Stimulated activated CD4-positive, alpha-beta T cell treated with anti-CD3 and anti-CD28 coated beads, Interleukin-15, amount 100 ng/mL, for 1 hour (primary cell): ENCODE data around the gene C3orf70.

Experiments used
- DNase-seq, 2 donors: peaks; one replicate each; pipeline ENCODE4 v3.0.0-alpha.2; 2020; ENCODE audit warnings: low read depth in 1 of 2, low spot score in 1 of 2

Gene C3orf70

GRCh38 chr3:185052631-185053030 lies 100.2 kb downstream of the C3orf70 start:
- no peak for DNase-seq

- no peak for DNase-seq
These were observed 101.1 kb downstream of the C3orf70 start for GRCh38 chr3:185051801-185052200.

GRCh38 chr3:185049710-185050109 lies 103.2 kb downstream of the C3orf70 start:
- no peak for DNase-seq

GRCh38 chr3:185046603-185047002 lies 106.3 kb downstream of the C3orf70 start:
- DNase-seq = no peak

GRCh38 chr3:185046164-185046515 lies 106.7 kb downstream of the C3orf70 start:
- no peak for DNase-seq

- DNase-seq = no peak
These were observed 110.4 kb downstream of the C3orf70 start for GRCh38 chr3:185042312-185043050.

GRCh38 chr3:185041540-185041939 lies 111.3 kb downstream of the C3orf70 start:
- no peak for DNase-seq

GRCh38 chr3:185040425-185040824 lies 112.4 kb downstream of the C3orf70 start:
- DNase-seq = no peak

- DNase-seq = no peak
These were observed 115.1 kb downstream of the C3orf70 start for GRCh38 chr3:185037801-185038200.

GRCh38 chr3:185030951-185031350 lies 121.9 kb downstream of the C3orf70 start:
- DNase-seq = no peak

GRCh38 chr3:185030399-185030798 lies 122.5 kb downstream of the C3orf70 start:
- DNase-seq = no peak

GRCh38 chr3:185029086-185029485 lies 123.8 kb downstream of the C3orf70 start:
- no peak for DNase-seq

- DNase-seq = no peak
These were observed 124.7 kb downstream of the C3orf70 start for GRCh38 chr3:185028121-185028520.
